Stimulated activated naive CD8-positive, alpha-beta T cell treated with anti-CD3 and anti-CD28 coated beads, Interleukin-15, amount 100 ng/mL, for 72 hours (primary cell): ENCODE measurements around the gene POLR3B.
A peak's percentile ranks its signal among the peaks of the same experiment; 100 is the strongest.

ENCODE experiments used
- ATAC-seq: fragments of 150-1000 bp; cut with Tn5 transposase; 2 replicates; pipeline ENCODE4 v1.10.0; 2021; ENCODE audit warnings: mild to moderate bottlenecking, moderate library complexity
- DNase-seq, 2 donors: peaks; one replicate each; pipeline ENCODE4 v3.0.0; 2021 to 2022
- H3K27ac Mint-ChIP-seq, 2 donors: one replicate each; pipeline ENCODE4 v1.8.0; 2022; ENCODE audit warnings: mild to moderate bottlenecking in 2 of 2, mixed read lengths in 2 of 2, moderate library complexity in 2 of 2
- H3K27me3 Mint-ChIP-seq: one replicate; pipeline ENCODE4 v1.8.0; 2022; ENCODE audit warnings: mixed read lengths
- H3K4me1 Mint-ChIP-seq: one replicate; pipeline ENCODE4 v1.8.0; 2022; ENCODE audit warnings: mild to moderate bottlenecking, mixed read lengths
- H3K4me3 Mint-ChIP-seq, 2 donors: one replicate each; pipeline ENCODE4 v1.8.0; 2022; ENCODE audit warnings: mild to moderate bottlenecking in 2 of 2, mixed read lengths in 2 of 2, moderate library complexity in 1 of 2
- H3K9me3 Mint-ChIP-seq, 2 donors: one replicate each; pipeline ENCODE4 v1.8.0; 2022; ENCODE audit warnings: mixed read lengths in 2 of 2

Gene POLR3B

GRCh38 chr12:106331599-106331998 lies 25.9 kb upstream of the POLR3B start:
- DNase-seq, result no peak
- ATAC-seq, result no peak
- Mint-ChIP-seq H3K27ac (peak overlapping the region in 1 of 2 donors; percentile 10), H3K9me3 (no peaks in the 10 kb centered on the region), H3K4me3 (no peak overlapping the region), H3K4me1 (peaks cover 17% of the 10 kb centered on the region), H3K27me3 (no peaks in the 10 kb centered on the region)

GRCh38 chr12:106332536-106332935 lies 25.0 kb upstream of the POLR3B start:
- no peaks in the 10 kb centered on the region for H3K9me3 Mint-ChIP-seq
- no peaks in the 10 kb centered on the region for H3K27me3 Mint-ChIP-seq
- H3K27ac Mint-ChIP-seq, result no peak overlapping the region
- no peak for DNase-seq
- no peak overlapping the region for H3K4me3 Mint-ChIP-seq
- H3K4me1 Mint-ChIP-seq, result peaks cover 17% of the 10 kb centered on the region
- ATAC-seq, result no peak

GRCh38 chr12:106333010-106333409 lies 24.5 kb upstream of the POLR3B start:
- Mint-ChIP-seq H3K4me1 (peaks cover 17% of the 10 kb centered on the region), H3K27ac (no peak overlapping the region), H3K9me3 (no peaks in the 10 kb centered on the region), H3K27me3 (no peaks in the 10 kb centered on the region), H3K4me3 (no peak overlapping the region)
- DNase-seq, result no peak
- no peak for ATAC-seq

- H3K27ac Mint-ChIP-seq, result no peak overlapping the region
- H3K9me3 Mint-ChIP-seq, result no peaks in the 10 kb centered on the region
- ATAC-seq (no peak), DNase-seq (no peak)
- no peaks in the 10 kb centered on the region for H3K27me3 Mint-ChIP-seq
- H3K4me1 Mint-ChIP-seq, result peaks cover 17% of the 10 kb centered on the region
- no peak overlapping the region for H3K4me3 Mint-ChIP-seq
Measured at GRCh38 chr12:106333756-106334155, 23.8 kb upstream of the POLR3B start.

GRCh38 chr12:106341086-106341877 lies 16.3 kb upstream of the POLR3B start:
- ATAC-seq, result no peak
- Mint-ChIP-seq H3K27ac (peak overlapping the region in 1 of 2 donors; percentile 26), H3K4me3 (no peak overlapping the region)

GRCh38 chr12:106342397-106343213 lies 14.9 kb upstream of the POLR3B start:
- no peaks in the 10 kb centered on the region for H3K9me3 Mint-ChIP-seq
- ATAC-seq (no peak), DNase-seq (no peak)
- H3K4me1 Mint-ChIP-seq, result no peaks in the 10 kb centered on the region
- H3K4me3 Mint-ChIP-seq, result no peak overlapping the region
- H3K27ac Mint-ChIP-seq, result peak overlapping the region in 1 of 2 donors; percentile 33
- no peaks in the 10 kb centered on the region for H3K27me3 Mint-ChIP-seq

More at GRCh38 chr12:106341086-106341877, 16.3 kb upstream of the POLR3B start:
- Mint-ChIP-seq H3K4me1 (no peaks in the 10 kb centered on the region), H3K27me3 (no peaks in the 10 kb centered on the region), H3K9me3 (no peaks in the 10 kb centered on the region)
- DNase-seq, result no peak

- no peak for DNase-seq
- no peak for ATAC-seq
- no peaks in the 10 kb centered on the region for H3K4me1 Mint-ChIP-seq
- no peaks in the 10 kb centered on the region for H3K9me3 Mint-ChIP-seq
- no peaks in the 10 kb centered on the region for H3K27me3 Mint-ChIP-seq
- no peak overlapping the region for H3K4me3 Mint-ChIP-seq
- H3K27ac Mint-ChIP-seq, result peak overlapping the region in 1 of 2 donors; percentile 33
Measured at GRCh38 chr12:106343214-106343528, 14.4 kb upstream of the POLR3B start.

- no peaks in the 10 kb centered on the region for H3K9me3 Mint-ChIP-seq
- H3K27ac Mint-ChIP-seq, result no peak overlapping the region
- DNase-seq (no peak), ATAC-seq (no peak)
- H3K27me3 Mint-ChIP-seq, result no peaks in the 10 kb centered on the region
- no peaks in the 10 kb centered on the region for H3K4me1 Mint-ChIP-seq
- no peak overlapping the region for H3K4me3 Mint-ChIP-seq
Measured at GRCh38 chr12:106344131-106344530, 13.4 kb upstream of the POLR3B start.

GRCh38 chr12:106345746-106346145 lies 11.8 kb upstream of the POLR3B start:
- H3K27me3 Mint-ChIP-seq, result no peaks in the 10 kb centered on the region
- no peaks in the 10 kb centered on the region for H3K9me3 Mint-ChIP-seq
- H3K4me1 Mint-ChIP-seq, result no peaks in the 10 kb centered on the region
- no peak overlapping the region for H3K4me3 Mint-ChIP-seq
- peak; percentile 53 for ATAC-seq
- H3K27ac Mint-ChIP-seq, result peak overlapping the region in 1 of 2 donors; percentile 49
- no peak for DNase-seq

GRCh38 chr12:106348411-106348810 lies 9.1 kb upstream of the POLR3B start:
- Mint-ChIP-seq H3K27ac (no peak overlapping the region), H3K4me3 (no peak overlapping the region), H3K4me1 (no peaks in the 10 kb centered on the region), H3K27me3 (no peaks in the 10 kb centered on the region), H3K9me3 (no peaks in the 10 kb centered on the region)
- DNase-seq (no peak), ATAC-seq (no peak)

GRCh38 chr12:106353175-106353574 lies 4.4 kb upstream of the POLR3B start:
- Mint-ChIP-seq H3K4me3 (no peak overlapping the region), H3K27ac (no peak overlapping the region), H3K27me3 (no peaks in the 10 kb centered on the region), H3K4me1 (peaks cover 8% of the 10 kb centered on the region), H3K9me3 (no peaks in the 10 kb centered on the region)
- DNase-seq (no peak), ATAC-seq (no peak)

GRCh38 chr12:106358396-106359241 lies 1.1 kb downstream of the POLR3B start:
- no peaks in the 10 kb centered on the region for H3K27me3 Mint-ChIP-seq
- H3K9me3 Mint-ChIP-seq, result no peaks in the 10 kb centered on the region
- DNase-seq, result no peak
- H3K27ac Mint-ChIP-seq, result peak overlapping the region; percentile 94 to 95
- peaks cover 15% of the 10 kb centered on the region for H3K4me1 Mint-ChIP-seq
- ATAC-seq, result no peak
- peak overlapping the region; percentile 81 to 97 for H3K4me3 Mint-ChIP-seq

- peaks cover 15% of the 10 kb centered on the region for H3K4me1 Mint-ChIP-seq
- no peak overlapping the region for H3K27ac Mint-ChIP-seq
- H3K9me3 Mint-ChIP-seq, result no peaks in the 10 kb centered on the region
- H3K4me3 Mint-ChIP-seq, result no peak overlapping the region
- no peak for ATAC-seq
- no peak for DNase-seq
- H3K27me3 Mint-ChIP-seq, result no peaks in the 10 kb centered on the region
Measured at GRCh38 chr12:106359646-106360399, 2.3 kb downstream of the POLR3B start.

- Mint-ChIP-seq H3K4me3 (no peak overlapping the region), H3K27ac (no peak overlapping the region), H3K27me3 (no peaks in the 10 kb centered on the region), H3K4me1 (peaks cover 15% of the 10 kb centered on the region), H3K9me3 (no peaks in the 10 kb centered on the region)
- ATAC-seq (no peak), DNase-seq (no peak)
Measured at GRCh38 chr12:106360400-106360994, 2.9 kb downstream of the POLR3B start.

GRCh38 chr12:106362971-106363370 lies 5.4 kb downstream of the POLR3B start:
- Mint-ChIP-seq H3K4me3 (no peak overlapping the region), H3K4me1 (peaks cover 8% of the 10 kb centered on the region), H3K9me3 (no peaks in the 10 kb centered on the region), H3K27me3 (no peaks in the 10 kb centered on the region), H3K27ac (no peak overlapping the region)
- DNase-seq, result no peak
- ATAC-seq, result no peak
